Panc1 (cell line): ENCODE measurements around the gene GDI2. TPM values are rescaled to one million over a fixed set of nuclear protein-coding genes. Genes with fewer than 3 reads are reported as not detected.

Source experiments
- ATAC-seq: fragments of 200-7000 bp; cut with Tn5 transposase; 2 replicates; pipeline ENCODE4 v1.9.1; 2020; ENCODE audit warnings: mild to moderate bottlenecking, moderate library complexity
- BruUV-seq: library from RNA; stranded (reverse); fragments of 400-500 nt; replicated peaks from 2 replicates; lab custom pipeline; 2021; lab: Mats Ljungman, UMichigan
- CTCF ChIA-PET: fragments of 300-600 bp; sonication (Branson Sonifier 250); formaldehyde crosslinking; loops from one replicate; lab custom pipeline; 2022; ENCODE audit warnings: antibody characterized with exemption; lab: Charles Lee
- POLR2A ChIA-PET: fragments of 300-600 bp; sonication (Branson Sonifier 250); formaldehyde crosslinking; loops from one replicate; lab custom pipeline; 2022; ENCODE audit warnings: antibody characterized with exemption; lab: Charles Lee
- DNase-seq: peaks from one replicate; pipeline ENCODE4 v3.0.0-alpha.2; 2010; ENCODE audit warnings: low read depth, low spot score
- H3K27ac ChIP-seq: 2 replicates; pipeline ENCODE4 v1.5.1; 2011; ENCODE audit warnings: mild to moderate bottlenecking, low read length, inconsistent platforms
- H3K27me3 ChIP-seq: fragments of 200-500 bp; sonication (Bioruptor generic); 2 replicates; pipeline ENCODE4 v1.6.0; 2014; ENCODE audit warnings: low read length, inconsistent platforms; ENCODE audit not compliant: control insufficient read depth, insufficient read depth
- H3K36me3 ChIP-seq: fragments of 200-500 bp; sonication (Bioruptor generic); 2 replicates; pipeline ENCODE4 v1.5.1; 2014; ENCODE audit warnings: inconsistent platforms, mild to moderate bottlenecking, low read length, moderate library complexity; ENCODE audit not compliant: control insufficient read depth, insufficient read depth
- H3K4me1 ChIP-seq: 2 replicates; pipeline ENCODE4 v1.5.1; 2011; ENCODE audit warnings: inconsistent platforms, mild to moderate bottlenecking, low read length, moderate library complexity; ENCODE audit not compliant: control insufficient read depth, insufficient read depth
- H3K4me3 ChIP-seq, 2 experiments: 2 replicates each; pipeline ENCODE4 v1.5.1; 2011 to 2012; ENCODE audit warnings: low read depth in 2 of 2, low read length in 2 of 2, mild to moderate bottlenecking in 2 of 2, inconsistent platforms in 1 of 2, moderate library complexity in 1 of 2
- H3K9me3 ChIP-seq: fragments of 200-500 bp; sonication (Bioruptor generic); 2 replicates; pipeline ENCODE4 v1.5.1; 2014; ENCODE audit warnings: low read depth, mild to moderate bottlenecking, inconsistent platforms, low read length, moderate library complexity; ENCODE audit not compliant: control insufficient read depth, insufficient read depth
- CTCF ChIP-seq: fragments of 450-650 bp; IDR thresholded peaks from 2 replicates; pipeline ENCODE4 v1.5.1; 2017; ENCODE audit warnings: mild to moderate bottlenecking
- POLR2AphosphoS5 ChIP-seq: IDR thresholded peaks from 2 replicates; pipeline ENCODE4 v1.6.1; 2012; ENCODE audit warnings: mild to moderate bottlenecking, low read depth, low read length, moderate library complexity
- REST ChIP-seq, 2 experiments: IDR thresholded peaks; 2 replicates each; pipeline ENCODE4 v1.6.1; 2011 to 2012; ENCODE audit warnings: low read depth in 2 of 2, control low read depth in 1 of 2, low read length in 1 of 2, mild to moderate bottlenecking in 1 of 2, moderate library complexity in 1 of 2; ENCODE audit not compliant: insufficient read depth in 1 of 2
- SIN3A ChIP-seq: IDR thresholded peaks from 2 replicates; pipeline ENCODE4 v1.6.1; 2012; ENCODE audit warnings: low read depth, mild to moderate bottlenecking, low read length, moderate library complexity, borderline replicate concordance; ENCODE audit not compliant: insufficient read depth
- TCF7L2 ChIP-seq: IDR thresholded peaks from 2 replicates; pipeline ENCODE4 v1.6.1; 2011; ENCODE audit warnings: mild to moderate bottlenecking, low read depth, low read length, inconsistent platforms
- in situ Hi-C: cut with HindIII; loops from 2 replicates; pipeline ENCODE4 v1.10.0; 2016; ENCODE audit warnings: low sequenced_read_pairs, low pct_unique_long_range_greater_than_20kb
- intact Hi-C: fragments of 100-400 bp; cut with micrococcal nuclease; formaldehyde crosslinking; loops from one replicate; pipeline ENCODE4 v1.10.0; 2022; ENCODE audit not compliant: unreplicated experiment
- total RNA-seq: library from RNA; stranded (reverse); gene quantifications from one replicate; pipeline ENCODE4 v1.2.1, GENCODE V29; 2021; ENCODE audit not compliant: unreplicated experiment

The GDI2 gene
- total RNA-seq, 1 experiment from 2014 or later = 130 TPM

- Histone ChIP-seq H3K4me3 (no peak overlapping the region), H3K27ac (no peak overlapping the region), H3K27me3 (no peaks in the 10 kb centered on the region), H3K36me3 (no peaks in the 10 kb centered on the region; the same call in 1 of the 2 replicates), H3K9me3 (no peaks in the 10 kb centered on the region), H3K4me1 (no peaks in the 10 kb centered on the region)
- DNase-seq (no peak), ATAC-seq (no peak)
- no TSS peak for BruUV-seq
- TF ChIP-seq REST (IDR thresholded peaks at IDR 0.05; ENCODE audit: insufficient read depth in 1 of 2, low read depth in 2 of 2, low read length in 1 of 2) (no peak), TCF7L2 (no peak)
- intact Hi-C loops = no loop called here
- CTCF ChIA-PET = no interaction called here
- in situ Hi-C loops = no loop called here
- POLR2A ChIA-PET = no interaction called here
Measured at GRCh38 chr10:5818048-5818331, 4.8 kb upstream of the GDI2 start.

GRCh38 chr10:5817322-5818047 lies 4.3 kb upstream of the GDI2 start:
- in situ Hi-C loops (no loop called here), intact Hi-C loops (no loop called here)
- no peaks in the 10 kb centered on the region; the same call in 1 of the 2 replicates for H3K36me3 ChIP-seq
- no peaks in the 10 kb centered on the region for H3K4me1 ChIP-seq
- TF ChIP-seq SIN3A = no peak
- no peak for TF ChIP-seq CTCF
- TF ChIP-seq POLR2AphosphoS5 = no peak
- no peak overlapping the region for H3K4me3 ChIP-seq
- ChIA-PET POLR2A (interaction anchor here (0.7 kb wide), 1 partner anchor 357 kb away, joined by 22 read pairs; no protein-coding TSS in a partner anchor), CTCF (no interaction called here)
- no peaks in the 10 kb centered on the region for H3K9me3 ChIP-seq
- no peak overlapping the region for H3K27ac ChIP-seq
- no peaks in the 10 kb centered on the region for H3K27me3 ChIP-seq
- no TSS peak for BruUV-seq
- no peak for DNase-seq
- no peak for ATAC-seq

GRCh38 chr10:5816170-5816569 lies 2.9 kb upstream of the GDI2 start:
- Histone ChIP-seq H3K27ac (no peak overlapping the region), H3K4me3 (no peak overlapping the region), H3K27me3 (no peaks in the 10 kb centered on the region), H3K36me3 (no peaks in the 10 kb centered on the region; the same call in 1 of the 2 replicates), H3K4me1 (no peaks in the 10 kb centered on the region), H3K9me3 (no peaks in the 10 kb centered on the region)
- TF ChIP-seq REST (IDR thresholded peaks at IDR 0.05; ENCODE audit: insufficient read depth in 1 of 2, low read depth in 2 of 2, low read length in 1 of 2) (no peak), TCF7L2 (no peak), CTCF (no peak), POLR2AphosphoS5 (no peak), SIN3A (no peak)
- intact Hi-C loops = no loop called here
- ChIA-PET POLR2A (no interaction called here), CTCF (no interaction called here)
- no peak for ATAC-seq
- DNase-seq = no peak
- no TSS peak for BruUV-seq
- in situ Hi-C loops = no loop called here
